Caco-2 (cell line): Measurements from ENCODE around the gene THADA. TPM values are rescaled to one million over a fixed set of nuclear protein-coding genes. Genes with fewer than 3 reads are reported as not detected.

Experiments
- BruUV-seq: library from RNA; stranded (reverse); fragments of 400-500 nt; replicated peaks from 2 replicates; lab custom pipeline; 2021; lab: Mats Ljungman, UMichigan
- CTCF ChIA-PET: fragments of 300-600 bp; sonication (Branson Sonifier 250); formaldehyde crosslinking; loops from one replicate; lab custom pipeline; 2022; ENCODE audit warnings: antibody characterized with exemption; lab: Charles Lee
- POLR2A ChIA-PET: fragments of 300-600 bp; sonication (Branson Sonifier 250); formaldehyde crosslinking; loops from one replicate; lab custom pipeline; 2022; ENCODE audit warnings: antibody characterized with exemption; lab: Charles Lee
- DNase-seq, 2 experiments: peaks; one replicate each; pipeline versions ENCODE4 v3.0.0 to v3.0.0-alpha.2; 2020 to 2022
- H3K27me3 ChIP-seq: replicated peaks from 2 replicates; pipeline ENCODE4 v1.6.0; 2011; ENCODE audit warnings: low read length; ENCODE audit not compliant: control insufficient read depth, insufficient read depth
- H3K36me3 ChIP-seq: 2 replicates; pipeline ENCODE4 v1.5.1; 2011; ENCODE audit warnings: low read length; ENCODE audit not compliant: control insufficient read depth, insufficient read depth
- H3K4me1 ChIP-seq: fragments of 250-450 bp; sonication (Bioruptor Pico); 2 replicates; pipeline ENCODE4 v1.5.1; 2020; ENCODE audit warnings: mild to moderate bottlenecking
- H3K4me3 ChIP-seq: 2 replicates; pipeline ENCODE4 v1.5.1; 2011; ENCODE audit warnings: low read depth, mild to moderate bottlenecking, control low read depth, low read length
- H3K9me3 ChIP-seq: fragments of 250-450 bp; sonication (Bioruptor Pico); 2 replicates; pipeline ENCODE4 v1.5.1; 2020; ENCODE audit warnings: mild to moderate bottlenecking, moderate library complexity
- H3K27ac Mint-ChIP-seq: one replicate; pipeline ENCODE4 v1.8.0; 2022; ENCODE audit warnings: mixed read lengths; ENCODE audit not compliant: unreplicated experiment
- H3K27me3 Mint-ChIP-seq: one replicate; pipeline ENCODE4 v1.8.0; 2022; ENCODE audit warnings: mixed read lengths; ENCODE audit not compliant: insufficient read depth, unreplicated experiment
- H3K36me3 Mint-ChIP-seq: one replicate; pipeline ENCODE4 v1.8.0; 2022; ENCODE audit warnings: mild to moderate bottlenecking, mixed read lengths; ENCODE audit not compliant: insufficient read depth, unreplicated experiment
- H3K4me1 Mint-ChIP-seq: one replicate; pipeline ENCODE4 v1.8.0; 2022; ENCODE audit warnings: low read depth, mixed read lengths; ENCODE audit not compliant: unreplicated experiment
- H3K4me3 Mint-ChIP-seq: one replicate; pipeline ENCODE4 v1.8.0; 2022; ENCODE audit warnings: mild to moderate bottlenecking, moderate library complexity, mixed read lengths; ENCODE audit not compliant: unreplicated experiment
- H3K9me3 Mint-ChIP-seq: one replicate; pipeline ENCODE4 v1.8.0; 2022; ENCODE audit warnings: mixed read lengths; ENCODE audit not compliant: unreplicated experiment
- CTCF ChIP-seq, 2 experiments: fragments of 200-600 bp in 1 of 2; IDR thresholded peaks; 1 replicate in 1 of 2; 2 replicates in 1 of 2; pipeline versions ENCODE4 v1.5.1 to v1.8.0; 2011 to 2022; ENCODE audit warnings: antibody characterized with exemption in 1 of 2, control low read depth in 1 of 2, inconsistent platforms in 1 of 2, low read depth in 1 of 2, low read length in 1 of 2, mild to moderate bottlenecking in 1 of 2, moderate library complexity in 1 of 2; ENCODE audit not compliant: insufficient read depth in 1 of 2, severe bottlenecking in 1 of 2, unreplicated experiment in 1 of 2
- intact Hi-C: fragments of 100-400 bp; cut with micrococcal nuclease; formaldehyde crosslinking; loops from one replicate; pipeline ENCODE4 v1.10.0; 2022; ENCODE audit not compliant: unreplicated experiment
- total RNA-seq: library from RNA; stranded (reverse); gene quantifications from 2 replicates; pipeline ENCODE4 v1.2.3, GENCODE V29; 2022

The THADA gene
- total RNA-seq, 1 experiment from 2014 or later: 33.8 TPM

DNA sequence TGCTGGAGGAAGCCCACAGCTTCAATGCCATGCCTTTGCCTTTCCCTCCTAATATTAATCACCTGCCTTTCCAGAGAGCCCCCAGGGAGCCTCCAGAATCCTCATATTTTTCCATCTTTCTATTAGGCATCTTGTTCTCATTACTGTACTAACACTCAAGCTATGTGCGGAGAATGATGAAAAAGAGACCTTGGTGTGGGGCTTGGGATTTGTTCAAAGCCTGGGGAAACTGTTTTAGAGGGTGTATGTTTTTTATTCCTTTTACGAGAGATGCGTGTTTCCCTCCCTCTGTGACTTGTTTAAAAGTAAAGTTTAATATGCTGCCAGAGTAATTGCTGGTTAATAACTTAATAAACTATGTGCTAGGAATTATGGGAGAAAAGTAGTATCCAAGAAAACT, 267.0 kb downstream of the THADA start:
- H3K4me3 ChIP-seq: no peak overlapping the region
- no peaks in the 10 kb centered on the region for H3K9me3 Mint-ChIP-seq
- no peaks in the 10 kb centered on the region for H3K9me3 ChIP-seq
- no peak overlapping the region for H3K27ac Mint-ChIP-seq
- ChIA-PET CTCF (no interaction called here), POLR2A (no interaction called here)
- no peak overlapping the region for H3K4me3 Mint-ChIP-seq
- no peaks in the 10 kb centered on the region for H3K27me3 ChIP-seq
- BruUV-seq: no TSS peak
- no peaks in the 10 kb centered on the region for H3K36me3 Mint-ChIP-seq
- H3K36me3 ChIP-seq: no peaks in the 10 kb centered on the region
- H3K27me3 Mint-ChIP-seq: no peaks in the 10 kb centered on the region
- TF ChIP-seq CTCF (IDR thresholded peaks at IDR 0.05; ENCODE audit: insufficient read depth in 1 of 2, low read depth in 1 of 2, low read length in 1 of 2, severe bottlenecking in 1 of 2, unreplicated experiment in 1 of 2): no peak
- DNase-seq: no peak
- intact Hi-C loops: no loop called here
- H3K4me1 ChIP-seq: peaks cover 5% of the 10 kb centered on the region
- peaks cover 13% of the 10 kb centered on the region for H3K4me1 Mint-ChIP-seq

DNA sequence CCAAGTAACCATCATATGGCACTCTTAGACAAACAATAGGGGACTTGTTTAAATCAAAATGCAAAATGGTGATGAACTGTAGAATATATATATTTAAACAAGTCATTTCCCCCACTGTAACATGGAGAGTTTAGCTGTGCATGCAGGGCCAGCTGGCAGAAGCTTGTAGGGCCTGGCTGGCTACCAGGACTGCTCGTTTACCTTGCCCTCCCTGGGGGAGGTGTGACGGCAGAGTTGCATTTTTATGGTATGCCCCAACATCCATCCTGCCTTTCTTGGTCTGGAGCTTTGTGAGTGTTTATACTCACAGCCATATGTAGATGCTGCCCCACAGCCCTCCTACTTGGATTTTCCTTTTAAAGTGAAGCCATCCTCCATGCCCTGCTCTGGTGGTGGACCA, 267.7 kb downstream of the THADA start:
- Mint-ChIP-seq H3K4me1 (peaks cover 14% of the 10 kb centered on the region), H3K4me3 (no peak overlapping the region), H3K36me3 (no peaks in the 10 kb centered on the region), H3K27ac (no peak overlapping the region), H3K27me3 (no peaks in the 10 kb centered on the region), H3K9me3 (no peaks in the 10 kb centered on the region)
- TF ChIP-seq CTCF (IDR thresholded peaks at IDR 0.05; ENCODE audit: insufficient read depth in 1 of 2, low read depth in 1 of 2, low read length in 1 of 2, severe bottlenecking in 1 of 2, unreplicated experiment in 1 of 2): no peak
- H3K9me3 ChIP-seq: no peaks in the 10 kb centered on the region
- ChIA-PET CTCF (no interaction called here), POLR2A (no interaction called here)
- peaks cover 11% of the 10 kb centered on the region for H3K4me1 ChIP-seq
- no TSS peak for BruUV-seq
- H3K36me3 ChIP-seq: no peaks in the 10 kb centered on the region
- intact Hi-C loops: no loop called here
- no peaks in the 10 kb centered on the region for H3K27me3 ChIP-seq
- no peak overlapping the region for H3K4me3 ChIP-seq
- DNase-seq: no peak

GRCh38 chr2:43327119-43327518, 268.7 kb downstream of the THADA start:
- Histone ChIP-seq H3K9me3 (no peaks in the 10 kb centered on the region), H3K4me3 (no peak overlapping the region), H3K36me3 (no peaks in the 10 kb centered on the region), H3K4me1 (peaks cover 11% of the 10 kb centered on the region), H3K27me3 (no peaks in the 10 kb centered on the region)
- H3K27me3 Mint-ChIP-seq: no peaks in the 10 kb centered on the region
- intact Hi-C loops: no loop called here
- TF ChIP-seq CTCF (IDR thresholded peaks at IDR 0.05; ENCODE audit: insufficient read depth in 1 of 2, low read depth in 1 of 2, low read length in 1 of 2, severe bottlenecking in 1 of 2, unreplicated experiment in 1 of 2): no peak
- BruUV-seq: no TSS peak
- ChIA-PET POLR2A (no interaction called here), CTCF (no interaction called here)
- no peak overlapping the region for H3K4me3 Mint-ChIP-seq
- H3K4me1 Mint-ChIP-seq: peaks cover 14% of the 10 kb centered on the region
- H3K27ac Mint-ChIP-seq: no peak overlapping the region
- DNase-seq: no peak
- H3K9me3 Mint-ChIP-seq: no peaks in the 10 kb centered on the region
- H3K36me3 Mint-ChIP-seq: no peaks in the 10 kb centered on the region
